ENCODE measurements around the gene CHSY3. TPM values are rescaled to one million over a fixed set of nuclear protein-coding genes. Genes with fewer than 3 reads are reported as not detected.

The CHSY3 gene
- total RNA-seq, 6 experiments from 2014 or later = 1.2 to 4.6 (median 1.4) TPM

DNA sequence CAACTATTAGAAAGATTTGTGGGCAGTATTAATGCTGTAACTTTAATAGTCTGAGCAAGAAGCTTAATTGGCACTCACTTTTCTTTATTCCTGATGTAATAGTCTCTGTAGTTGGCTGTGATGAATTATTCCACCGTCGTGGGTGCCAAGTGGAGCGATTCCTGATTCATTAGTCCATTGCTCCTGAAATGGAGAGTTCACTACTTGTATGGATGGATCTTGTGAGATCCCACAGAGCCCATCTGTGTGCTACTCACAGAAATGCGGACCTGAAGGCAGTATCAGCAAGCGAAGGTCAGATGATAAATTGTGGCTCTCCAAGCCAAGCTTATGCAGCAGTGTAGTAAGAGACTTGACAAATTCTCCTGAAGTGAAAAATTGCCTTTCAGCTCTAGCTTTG, 212.2 kb downstream of the CHSY3 start:
- no peak for TF ChIP-seq POLR2A (IDR thresholded peaks at IDR 0.05)
- TF ChIP-seq, protein P1, sequence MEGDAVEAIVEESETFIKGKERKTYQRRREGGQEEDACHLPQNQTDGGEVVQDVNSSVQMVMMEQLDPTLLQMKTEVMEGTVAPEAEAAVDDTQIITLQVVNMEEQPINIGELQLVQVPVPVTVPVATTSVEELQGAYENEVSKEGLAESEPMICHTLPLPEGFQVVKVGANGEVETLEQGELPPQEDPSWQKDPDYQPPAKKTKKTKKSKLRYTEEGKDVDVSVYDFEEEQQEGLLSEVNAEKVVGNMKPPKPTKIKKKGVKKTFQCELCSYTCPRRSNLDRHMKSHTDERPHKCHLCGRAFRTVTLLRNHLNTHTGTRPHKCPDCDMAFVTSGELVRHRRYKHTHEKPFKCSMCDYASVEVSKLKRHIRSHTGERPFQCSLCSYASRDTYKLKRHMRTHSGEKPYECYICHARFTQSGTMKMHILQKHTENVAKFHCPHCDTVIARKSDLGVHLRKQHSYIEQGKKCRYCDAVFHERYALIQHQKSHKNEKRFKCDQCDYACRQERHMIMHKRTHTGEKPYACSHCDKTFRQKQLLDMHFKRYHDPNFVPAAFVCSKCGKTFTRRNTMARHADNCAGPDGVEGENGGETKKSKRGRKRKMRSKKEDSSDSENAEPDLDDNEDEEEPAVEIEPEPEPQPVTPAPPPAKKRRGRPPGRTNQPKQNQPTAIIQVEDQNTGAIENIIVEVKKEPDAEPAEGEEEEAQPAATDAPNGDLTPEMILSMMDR (IDR thresholded peaks at IDR 0.05) = no peak
- Histone ChIP-seq H3K4me1 (no peaks in the 10 kb centered on the region), H3K27ac (no peak overlapping the region), H3K27me3 (no peaks in the 10 kb centered on the region), H3K36me3 (no peaks in the 10 kb centered on the region), H3K4me3 (no peak overlapping the region), H3K9me3 (no peaks in the 10 kb centered on the region)
- no peak for ATAC-seq
- intact Hi-C loops (cut with DNase I) = no loop called here
- no peak for DNase-seq
- WGBS (ENCODE audit: insufficient coverage, low coverage, low lambda C conversion rate, missing lambda C conversion rate) = 72% methylated on average over 2 of the region's 5 CpGs

DNA sequence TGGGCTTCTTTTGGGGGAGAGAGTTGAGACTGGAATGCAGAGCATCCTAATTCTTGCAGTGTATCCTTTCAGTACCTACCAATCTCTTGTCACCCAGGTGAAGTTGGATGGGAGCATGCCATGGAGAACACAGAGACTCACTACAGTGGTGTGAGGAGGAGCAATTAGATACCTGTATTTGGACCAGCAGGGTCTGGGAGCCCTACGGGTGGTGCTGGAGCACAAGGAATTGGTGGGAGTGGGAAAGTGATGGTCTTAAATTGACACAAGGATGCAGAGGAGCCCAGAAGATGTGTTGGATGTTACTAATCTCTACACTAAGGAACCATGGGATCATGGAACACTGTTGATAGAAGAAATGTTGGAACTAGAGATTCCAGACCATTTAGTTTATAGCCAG, 212.7 kb downstream of the CHSY3 start:
- no peak overlapping the region for H3K4me3 ChIP-seq
- no peak for DNase-seq

DNA sequence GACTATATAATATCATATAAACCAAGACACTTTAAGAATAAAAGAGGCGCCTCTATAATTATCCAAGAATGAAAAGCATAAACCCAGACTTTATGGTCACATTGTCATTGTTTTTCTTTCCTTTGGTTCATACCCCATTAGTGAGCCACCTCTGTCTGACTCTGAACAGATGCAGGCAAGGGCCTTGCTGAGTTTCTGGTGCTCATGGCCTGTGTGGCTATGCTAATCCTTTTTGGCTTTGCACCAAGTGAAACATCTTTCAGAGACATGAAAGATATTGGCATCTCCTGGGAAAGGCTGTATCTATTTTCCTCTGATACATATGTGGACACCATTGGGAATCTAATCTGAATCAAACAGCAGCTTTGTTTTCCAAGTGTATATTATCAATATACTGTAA, 222.5 kb downstream of the CHSY3 start:
- DNase-seq = no peak
- H3K36me3 ChIP-seq = no peaks in the 10 kb centered on the region
- H3K27ac ChIP-seq = no peak overlapping the region
- H3K27me3 ChIP-seq = no peaks in the 10 kb centered on the region
- no peaks in the 10 kb centered on the region for H3K4me1 ChIP-seq
- 100% methylated on average over 1 of the region's 1 CpG for WGBS (ENCODE audit: insufficient coverage, low coverage, low lambda C conversion rate, missing lambda C conversion rate)
- ATAC-seq = no peak
- H3K9me3 ChIP-seq = no peaks in the 10 kb centered on the region
- H3K4me3 ChIP-seq = no peak overlapping the region
- no peak for TF ChIP-seq POLR2A (IDR thresholded peaks at IDR 0.05)
- TF ChIP-seq, protein P1 (IDR thresholded peaks at IDR 0.05) = no peak
- intact Hi-C loops (cut with DNase I) = no loop called here

More for the DNA sequence above, 212.7 kb downstream of the CHSY3 start:
- Histone ChIP-seq H3K27me3 (no peaks in the 10 kb centered on the region), H3K9me3 (no peaks in the 10 kb centered on the region), H3K36me3 (no peaks in the 10 kb centered on the region), H3K27ac (no peak overlapping the region), H3K4me1 (no peaks in the 10 kb centered on the region)
- no peak for ATAC-seq
- intact Hi-C loops (cut with DNase I) = no loop called here
- WGBS (ENCODE audit: insufficient coverage, low coverage, low lambda C conversion rate, missing lambda C conversion rate) = 90% methylated on average over 1 of the region's 1 CpG
- TF ChIP-seq, protein P1 (IDR thresholded peaks at IDR 0.05) = no peak
- no peak for TF ChIP-seq POLR2A (IDR thresholded peaks at IDR 0.05)

DNA sequence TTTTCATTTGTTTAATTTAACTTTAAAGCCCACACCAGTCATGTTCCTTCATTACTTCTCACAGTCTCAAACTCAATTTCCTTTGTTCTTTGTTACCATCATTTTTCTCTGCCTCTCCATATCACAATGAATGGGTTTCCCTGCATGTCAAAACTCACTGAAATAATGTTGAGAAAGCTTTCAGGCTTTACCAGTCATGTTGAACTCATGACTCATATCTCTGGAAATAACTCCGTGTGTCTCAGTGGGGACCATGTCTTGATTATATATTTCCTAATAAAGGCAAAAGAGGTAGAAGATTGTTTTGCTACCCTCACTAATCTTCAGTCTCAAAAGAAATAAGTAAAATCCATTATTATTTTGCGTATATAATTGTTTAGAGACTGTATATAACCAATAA, 231.2 kb downstream of the CHSY3 start:
- no peak for ATAC-seq
- TF ChIP-seq, protein P1 (IDR thresholded peaks at IDR 0.05) = no peak
- no peak for TF ChIP-seq POLR2A (IDR thresholded peaks at IDR 0.05)
- no peak for DNase-seq
- H3K27ac ChIP-seq = no peak overlapping the region
- H3K9me3 ChIP-seq = no peaks in the 10 kb centered on the region
- no peaks in the 10 kb centered on the region for H3K27me3 ChIP-seq
- H3K4me1 ChIP-seq = no peaks in the 10 kb centered on the region
- intact Hi-C loops (cut with DNase I) = no loop called here
- no peaks in the 10 kb centered on the region for H3K36me3 ChIP-seq
- 68% methylated on average over 2 of the region's 2 CpGs for WGBS (ENCODE audit: insufficient coverage, low coverage, low lambda C conversion rate, missing lambda C conversion rate)
- H3K4me3 ChIP-seq = no peak overlapping the region

DNA sequence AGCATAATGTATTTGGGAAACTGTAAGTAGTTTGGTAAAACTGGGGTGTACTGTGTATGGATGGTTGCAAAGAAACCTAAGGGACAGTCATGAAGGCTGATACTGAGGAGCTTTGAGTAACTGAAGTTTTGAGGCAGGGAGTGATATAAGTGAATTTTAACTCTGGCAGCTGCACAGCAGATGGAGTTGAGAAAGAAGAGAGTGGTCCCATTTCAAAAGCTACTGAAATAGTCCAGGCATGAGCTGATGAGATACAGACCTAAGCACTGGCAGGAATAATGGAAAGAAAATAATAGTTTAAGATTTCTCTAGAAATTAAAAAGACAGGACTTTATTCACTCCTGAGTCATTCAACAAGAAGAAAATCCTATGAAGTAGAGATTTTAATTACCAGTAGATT, 232.0 kb downstream of the CHSY3 start:
- ATAC-seq (no peak), DNase-seq (no peak)
- Histone ChIP-seq H3K27me3 (no peaks in the 10 kb centered on the region), H3K36me3 (no peaks in the 10 kb centered on the region), H3K4me3 (no peak overlapping the region), H3K27ac (no peak overlapping the region), H3K9me3 (no peaks in the 10 kb centered on the region), H3K4me1 (no peaks in the 10 kb centered on the region)
- TF ChIP-seq, protein P1 (IDR thresholded peaks at IDR 0.05) = no peak
- intact Hi-C loops (cut with DNase I) = no loop called here
